ENCODE data around the gene ZFP64. TPM values are rescaled to one million over a fixed set of nuclear protein-coding genes. Genes with fewer than 3 reads are reported as not detected.
"Not testable (repeated sequence)": the region's sequence is repeated elsewhere in the genome, so short reads cannot be mapped to it uniquely, and the experiment has no call there.

The ZFP64 gene
- total and polyA plus RNA-seq, 2 donors from 2014 or later = 7.1 to 14.6 TPM

GRCh38 chr20:52143277-52143676 is 48.3 kb downstream of the ZFP64 start:
- H3K4me1 ChIP-seq (ENCODE audit: control insufficient read depth in 2 of 3, insufficient read depth in 2 of 3, low read depth in 1 of 3, low read length in 3 of 3) = no peaks in the 10 kb centered on the region
- DNase-seq (no peak), FAIRE-seq (no peak)
- no peaks in the 10 kb centered on the region for H3K27me3 ChIP-seq (ENCODE audit: control insufficient read depth, insufficient read depth, low read length)
- H3K9me3 ChIP-seq (ENCODE audit: control insufficient read depth in 2 of 3, insufficient read depth in 1 of 3, low read length in 3 of 3) = no peaks in the 10 kb centered on the region
- H3K4me3 ChIP-seq (ENCODE audit: low read length in 3 of 3) = no peak overlapping the region
- intact Hi-C loops (cut with DNase I) = no loop called here
- no peaks in the 10 kb centered on the region for H3K36me3 ChIP-seq (ENCODE audit: control insufficient read depth in 2 of 3, insufficient read depth in 3 of 3, low read length in 3 of 3)
- no peak for TF ChIP-seq CTCF (IDR thresholded peaks at IDR 0.05; ENCODE audit: borderline replicate concordance, extremely low read depth, insufficient read depth)
- H3K9ac ChIP-seq (ENCODE audit: low read length in 3 of 3) = no peak overlapping the region
- H3K27ac ChIP-seq (ENCODE audit: low read depth in 2 of 2, low read length in 2 of 2) = no peak overlapping the region

DNA sequence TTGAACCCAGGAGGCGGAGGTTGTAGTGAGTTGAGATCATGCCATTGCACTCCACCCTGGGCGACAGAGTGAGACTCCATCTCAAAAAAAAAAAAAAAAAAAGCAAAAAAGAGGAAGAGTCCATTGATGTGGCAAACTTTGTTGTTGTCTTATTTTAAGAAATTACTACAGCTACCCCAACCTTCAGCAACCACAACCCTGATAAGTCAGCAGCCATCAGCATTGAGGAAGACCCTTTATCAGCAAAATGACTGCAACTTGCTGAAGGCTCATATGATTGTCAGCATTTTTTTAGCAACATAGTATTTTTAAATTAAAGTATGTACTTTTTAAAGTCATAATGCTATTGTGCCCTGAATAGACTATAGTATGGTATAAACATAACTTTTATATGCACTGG is 48.8 kb downstream of the ZFP64 start:
- FAIRE-seq (no peak), DNase-seq (no peak)
- H3K36me3 ChIP-seq (ENCODE audit: control insufficient read depth in 2 of 3, insufficient read depth in 3 of 3, low read length in 3 of 3) = no peaks in the 10 kb centered on the region
- no peak overlapping the region for H3K9ac ChIP-seq (ENCODE audit: low read length in 3 of 3)
- no peaks in the 10 kb centered on the region for H3K9me3 ChIP-seq (ENCODE audit: control insufficient read depth in 2 of 3, insufficient read depth in 1 of 3, low read length in 3 of 3)
- intact Hi-C loops (cut with DNase I) = no loop called here
- H3K4me3 ChIP-seq (ENCODE audit: low read length in 3 of 3) = no peak overlapping the region
- no peaks in the 10 kb centered on the region for H3K27me3 ChIP-seq (ENCODE audit: control insufficient read depth, insufficient read depth, low read length)
- H3K4me1 ChIP-seq (ENCODE audit: control insufficient read depth in 2 of 3, insufficient read depth in 2 of 3, low read depth in 1 of 3, low read length in 3 of 3) = no peaks in the 10 kb centered on the region
- TF ChIP-seq CTCF (IDR thresholded peaks at IDR 0.05; ENCODE audit: borderline replicate concordance, extremely low read depth, insufficient read depth) = no peak
- no peak overlapping the region for H3K27ac ChIP-seq (ENCODE audit: low read depth in 2 of 2, low read length in 2 of 2)

DNA sequence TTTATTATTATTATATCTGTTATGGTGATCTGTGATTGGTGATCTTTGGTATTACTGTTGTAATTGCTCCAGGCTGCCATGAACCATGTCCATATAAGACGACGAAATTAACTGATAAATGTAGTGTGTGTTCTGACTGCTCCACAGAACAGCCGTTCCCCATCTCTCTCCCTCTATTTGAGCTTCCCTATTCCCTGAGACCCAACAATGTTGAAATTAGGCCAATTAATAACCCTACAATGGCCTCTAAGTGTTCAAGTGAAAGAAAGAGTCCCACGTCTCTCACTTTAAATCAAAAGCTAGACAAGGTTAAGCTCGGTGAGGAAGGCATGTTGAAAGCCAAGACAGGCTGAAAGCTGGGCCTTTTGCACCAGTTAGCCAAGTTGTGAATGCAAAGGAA is 51.6 kb downstream of the ZFP64 start:
- H3K9ac ChIP-seq (ENCODE audit: low read length in 3 of 3) = no peak overlapping the region
- H3K4me3 ChIP-seq (ENCODE audit: low read length in 3 of 3) = no peak overlapping the region
- DNase-seq (peak in 1 of 5 donors; percentile 13), FAIRE-seq (no peak)
- TF ChIP-seq CTCF (IDR thresholded peaks at IDR 0.05; ENCODE audit: borderline replicate concordance, extremely low read depth, insufficient read depth) = no peak
- H3K4me1 ChIP-seq (ENCODE audit: control insufficient read depth in 2 of 3, insufficient read depth in 2 of 3, low read depth in 1 of 3, low read length in 3 of 3) = no peaks in the 10 kb centered on the region
- H3K9me3 ChIP-seq (ENCODE audit: control insufficient read depth in 2 of 3, insufficient read depth in 1 of 3, low read length in 3 of 3) = no peaks in the 10 kb centered on the region
- no peak overlapping the region for H3K27ac ChIP-seq (ENCODE audit: low read depth in 2 of 2, low read length in 2 of 2)
- no peaks in the 10 kb centered on the region for H3K27me3 ChIP-seq (ENCODE audit: control insufficient read depth, insufficient read depth, low read length)
- no peaks in the 10 kb centered on the region for H3K36me3 ChIP-seq (ENCODE audit: control insufficient read depth in 2 of 3, insufficient read depth in 3 of 3, low read length in 3 of 3)
- intact Hi-C loops (cut with DNase I) = no loop called here

DNA sequence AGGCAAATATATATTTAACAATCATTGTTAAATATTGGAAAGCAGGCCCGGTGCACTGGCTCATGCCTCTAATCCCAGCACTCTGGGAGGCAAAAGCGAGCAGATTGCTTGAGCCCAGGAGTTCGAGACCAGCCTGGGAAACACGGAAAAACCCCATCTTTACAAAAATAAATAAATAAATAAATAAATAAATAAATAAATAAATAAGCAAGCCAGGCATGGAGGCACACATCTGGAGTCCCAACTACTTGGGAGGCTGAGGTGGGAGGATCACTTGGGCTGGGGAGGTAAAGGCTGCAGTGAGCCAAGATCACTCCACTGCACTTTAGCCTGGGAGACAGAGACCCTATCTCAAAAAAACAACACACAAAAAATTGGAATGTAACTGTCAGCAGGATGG is 53.7 kb downstream of the ZFP64 start:
- no peak overlapping the region for H3K27ac ChIP-seq (ENCODE audit: low read depth in 2 of 2, low read length in 2 of 2)
- FAIRE-seq = no peak
- H3K9me3 ChIP-seq (ENCODE audit: control insufficient read depth in 2 of 3, insufficient read depth in 1 of 3, low read length in 3 of 3) = no peaks in the 10 kb centered on the region
- intact Hi-C loops (cut with DNase I) = no loop called here
- no peaks in the 10 kb centered on the region for H3K36me3 ChIP-seq (ENCODE audit: control insufficient read depth in 2 of 3, insufficient read depth in 3 of 3, low read length in 3 of 3)
- TF ChIP-seq CTCF (IDR thresholded peaks at IDR 0.05; ENCODE audit: borderline replicate concordance, extremely low read depth, insufficient read depth) = no peak
- no peak for DNase-seq
- no peak overlapping the region for H3K9ac ChIP-seq (ENCODE audit: low read length in 3 of 3)
- no peaks in the 10 kb centered on the region for H3K27me3 ChIP-seq (ENCODE audit: control insufficient read depth, insufficient read depth, low read length)
- no peaks in the 10 kb centered on the region for H3K4me1 ChIP-seq (ENCODE audit: control insufficient read depth in 2 of 3, insufficient read depth in 2 of 3, low read depth in 1 of 3, low read length in 3 of 3)
- no peak overlapping the region for H3K4me3 ChIP-seq (ENCODE audit: low read length in 3 of 3)

- H3K9ac ChIP-seq (ENCODE audit: low read length in 3 of 3); H3K4me1 ChIP-seq (ENCODE audit: control insufficient read depth in 2 of 3, insufficient read depth in 2 of 3, low read depth in 1 of 3, low read length in 3 of 3); H3K27me3 ChIP-seq (ENCODE audit: control insufficient read depth, insufficient read depth, low read length); H3K36me3 ChIP-seq (ENCODE audit: control insufficient read depth in 2 of 3, insufficient read depth in 3 of 3, low read length in 3 of 3); intact Hi-C loops (cut with DNase I); H3K4me3 ChIP-seq (ENCODE audit: low read length in 3 of 3); H3K27ac ChIP-seq (ENCODE audit: low read depth in 2 of 2, low read length in 2 of 2); FAIRE-seq; H3K9me3 ChIP-seq (ENCODE audit: control insufficient read depth in 2 of 3, insufficient read depth in 1 of 3, low read length in 3 of 3); DNase-seq: not testable (repeated sequence)
Measured at GRCh38 chr20:52133714-52134113, 57.9 kb downstream of the ZFP64 start.

All from kidney (tissue), 14 donors.